HEK293T (cell line): ENCODE results near the gene DPEP3.
"Not testable (repeated sequence)": the region's sequence is repeated elsewhere in the genome, so short reads cannot be mapped to it uniquely, and the experiment has no call there.

Source experiments
- CTCF ChIA-PET: fragments of 350-600 bp; formaldehyde crosslinking; extraction: SDS; loops from one replicate; lab custom pipeline; 2021; ENCODE audit warnings: antibody characterized with exemption, inconsistent platforms; lab: Yijun Ruan, JAX
- POLR2A ChIA-PET: fragments of 350-600 bp; formaldehyde crosslinking; extraction: SDS; loops from one replicate; lab custom pipeline; 2020; ENCODE audit warnings: antibody characterized with exemption, inconsistent platforms; lab: Yijun Ruan, JAX
- DNase-seq: peaks from one replicate; pipeline ENCODE4 v3.0.0; 2012; ENCODE audit warnings: mixed read lengths; ENCODE audit errors: extremely low spot score
- ARNT ChIP-seq: fragments of 450-650 bp; IDR thresholded peaks from 2 replicates; pipeline ENCODE4 v1.6.1; 2017; ENCODE audit warnings: mild to moderate bottlenecking
- BHLHE40 ChIP-seq: fragments of 450-650 bp; IDR thresholded peaks from 2 replicates; pipeline ENCODE4 v1.6.1; 2016; ENCODE audit warnings: mild to moderate bottlenecking, moderate library complexity, borderline replicate concordance
- CTBP1 ChIP-seq: fragments of 450-650 bp; IDR thresholded peaks from 2 replicates; pipeline ENCODE4 v1.6.1; 2016; ENCODE audit warnings: borderline replicate concordance
- ELF4 ChIP-seq: fragments of 450-650 bp; IDR thresholded peaks from 2 replicates; pipeline ENCODE4 v1.6.1; 2017; ENCODE audit warnings: antibody characterized with exemption
- FOXA1 ChIP-seq: fragments of 450-650 bp; IDR thresholded peaks from 2 replicates; pipeline ENCODE4 v1.6.1; 2016; ENCODE audit warnings: mild to moderate bottlenecking
- FOXK2 ChIP-seq: fragments of 450-650 bp; IDR thresholded peaks from 2 replicates; pipeline ENCODE4 v1.6.1; 2016; ENCODE audit warnings: mild to moderate bottlenecking
- FOXM1 ChIP-seq: fragments of 450-650 bp; IDR thresholded peaks from 2 replicates; pipeline ENCODE4 v1.6.1; 2017; ENCODE audit warnings: mild to moderate bottlenecking, borderline replicate concordance
- HDGF ChIP-seq: fragments of 450-650 bp; IDR thresholded peaks from 2 replicates; pipeline ENCODE4 v1.6.1; 2017; ENCODE audit warnings: antibody characterized with exemption, borderline replicate concordance
- L3MBTL2 ChIP-seq: fragments of 450-650 bp; conservative IDR thresholded peaks from 2 replicates; pipeline ENCODE4 v1.6.1; 2016; ENCODE audit warnings: mild to moderate bottlenecking
- LEF1 ChIP-seq: fragments of 450-650 bp; IDR thresholded peaks from 2 replicates; pipeline ENCODE4 v1.6.1; 2017; ENCODE audit warnings: mild to moderate bottlenecking, borderline replicate concordance
- NFRKB ChIP-seq: fragments of 450-650 bp; IDR thresholded peaks from 2 replicates; pipeline ENCODE4 v1.6.1; 2016; ENCODE audit warnings: mild to moderate bottlenecking, moderate library complexity
- PKNOX1 ChIP-seq: fragments of 450-650 bp; IDR thresholded peaks from 2 replicates; pipeline ENCODE4 v1.6.1; 2016
- SP1 ChIP-seq: fragments of 450-650 bp; IDR thresholded peaks from 2 replicates; pipeline ENCODE4 v1.6.1; 2017
- SUZ12 ChIP-seq: fragments of 450-650 bp; IDR thresholded peaks from 2 replicates; pipeline ENCODE4 v1.6.1; 2016; ENCODE audit warnings: mild to moderate bottlenecking
- TARDBP ChIP-seq: fragments of 450-650 bp; IDR thresholded peaks from 2 replicates; pipeline ENCODE4 v1.6.1; 2016
- ZNF384 ChIP-seq: fragments of 450-650 bp; IDR thresholded peaks from 2 replicates; pipeline ENCODE4 v1.6.1; 2016

Gene DPEP3

GRCh38 chr16:68003031-68003430 is 22.7 kb upstream of the DPEP3 start:
- CTCF ChIA-PET = interaction anchor here (0.5 to 0.7 kb wide), 2 partner anchors 9 to 18 kb away, joined by 3 to 4 read pairs; no protein-coding TSS in a partner anchor
- POLR2A ChIA-PET = interaction anchor here (0.6 to 3.1 kb wide), 3 partner anchors 20 to 166 kb away, joined by 3 to 9 read pairs (median 4); partner anchors contain the start of genes DDX28 and DUS2
- no peak for TF ChIP-seq SUZ12
- TF ChIP-seq HDGF = no peak
- TF ChIP-seq LEF1 = no peak
- TF ChIP-seq TARDBP = no peak
- no peak for TF ChIP-seq BHLHE40
- TF ChIP-seq FOXM1 = no peak
- no peak for TF ChIP-seq SP1
- TF ChIP-seq ELF4 = no peak
- no peak for TF ChIP-seq FOXK2
- TF ChIP-seq ARNT = no peak
- TF ChIP-seq NFRKB = no peak
- no peak for TF ChIP-seq L3MBTL2
- no peak for DNase-seq

DNA sequence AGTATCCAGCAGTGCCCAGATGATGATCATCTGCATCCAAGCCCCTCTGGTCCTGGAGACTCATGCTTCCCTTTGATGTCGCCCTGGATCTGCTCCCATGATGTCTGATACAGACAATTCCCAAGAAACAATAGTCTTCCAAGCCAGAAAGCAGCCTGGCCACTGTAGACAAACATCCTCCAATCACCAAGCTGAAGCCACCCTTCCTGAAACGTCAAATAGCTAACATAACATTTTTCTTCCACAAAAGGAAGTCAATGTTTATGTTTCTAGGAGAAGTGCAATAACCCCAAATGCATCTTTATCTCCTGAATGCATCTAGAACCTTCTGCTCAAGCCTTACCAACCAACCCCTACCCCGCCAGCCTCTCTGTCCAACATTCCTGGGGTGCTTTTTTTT is 20.2 kb upstream of the DPEP3 start:
- CTCF ChIA-PET = no interaction called here
- POLR2A ChIA-PET = interaction anchor here (3.1 kb wide), 1 partner anchor 22 kb away, joined by 9 read pairs; the partner anchor contains the start of genes DDX28 and DUS2
- TF ChIP-seq SUZ12 = no peak
- no peak for DNase-seq

DNA sequence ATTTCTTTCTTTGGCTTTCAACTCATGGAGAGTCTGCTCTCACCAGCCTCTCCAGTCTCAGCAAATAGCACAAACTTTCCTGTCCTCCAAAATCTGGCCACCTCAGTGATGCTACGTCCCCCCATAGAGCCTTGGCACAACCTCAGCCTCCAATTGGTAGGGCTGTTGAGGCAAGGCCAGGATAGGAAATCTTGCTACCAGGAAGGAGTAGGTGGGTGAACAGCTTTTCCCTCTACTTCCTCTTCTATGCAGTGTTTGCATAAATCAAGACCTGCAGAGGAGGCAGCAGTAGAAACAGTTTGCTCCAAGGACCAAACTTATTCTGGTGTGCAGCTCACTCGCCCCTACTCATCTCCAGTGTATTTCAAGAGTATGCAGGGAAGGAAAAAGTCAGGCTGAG is 19.7 kb upstream of the DPEP3 start:
- peak; percentile 2 for DNase-seq
- POLR2A ChIA-PET = interaction anchor here (3.1 kb wide), 1 partner anchor 23 kb away, joined by 9 read pairs; the partner anchor contains the start of genes DDX28 and DUS2

GRCh38 chr16:67998779-67999688 is 18.7 kb upstream of the DPEP3 start, which contains the start of gene DPEP2:
DPEP2 (minus strand) TSS chr16:67999484; CDS start chr16:67993212, 6,272 bp downstream.
- POLR2A ChIA-PET = interaction anchor here (2.7 kb wide), 1 partner anchor 24 kb away, joined by 15 read pairs; the partner anchor contains the start of genes DDX28 and DUS2
- CTCF ChIA-PET, DNase-seq: not testable (repeated sequence)

More for the DNA sequence above, 19.7 kb upstream of the DPEP3 start:
- CTCF ChIA-PET = no interaction called here
- TF ChIP-seq ELF4 = no peak
- no peak for TF ChIP-seq TARDBP
- no peak for TF ChIP-seq HDGF
- no peak for TF ChIP-seq BHLHE40
- TF ChIP-seq SUZ12 = no peak
- TF ChIP-seq ZNF384 = no peak
- no peak for TF ChIP-seq FOXA1
- no peak for TF ChIP-seq CTBP1
- no peak for TF ChIP-seq FOXK2
- TF ChIP-seq LEF1 = no peak
- TF ChIP-seq FOXM1 = no peak
- no peak for TF ChIP-seq NFRKB
- no peak for TF ChIP-seq ARNT
- TF ChIP-seq L3MBTL2 = no peak
- no peak for TF ChIP-seq SP1
- TF ChIP-seq PKNOX1 = no peak

GRCh38 chr16:67998231-67998778 is 18.0 kb upstream of the DPEP3 start:
- DNase-seq, CTCF ChIA-PET: not testable (repeated sequence)
- POLR2A ChIA-PET = interaction anchor here (2.7 kb wide), 1 partner anchor 25 kb away, joined by 15 read pairs; the partner anchor contains the start of genes DDX28 and DUS2

- no peak for DNase-seq
- CTCF ChIA-PET = no interaction called here
- POLR2A ChIA-PET = no interaction called here
These were observed 16.4 kb upstream of the DPEP3 start for GRCh38 chr16:67996666-67997065.

DNA sequence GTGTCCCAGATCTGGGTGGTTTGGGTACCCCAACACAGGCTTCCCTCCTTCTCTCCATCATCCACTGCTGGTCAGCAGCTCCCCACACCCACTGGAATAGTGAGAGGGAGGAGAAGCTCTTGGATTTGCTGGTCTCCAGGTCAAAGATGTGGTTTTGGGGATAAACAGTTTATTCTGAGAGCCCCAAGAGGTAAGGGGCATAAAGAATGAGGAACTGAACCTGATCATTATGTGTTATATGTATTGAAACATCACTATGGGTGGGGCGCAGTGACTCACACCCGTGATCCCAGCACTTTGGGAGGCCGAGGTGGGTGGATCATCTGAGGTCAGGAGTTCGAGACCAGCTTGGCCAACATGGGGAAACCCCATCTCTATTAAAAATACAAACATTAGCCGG is 15.1 kb upstream of the DPEP3 start:
- POLR2A ChIA-PET = interaction anchor here (2.4 kb wide), 1 partner anchor 60 kb away, joined by 6 read pairs; no protein-coding TSS in a partner anchor
- CTCF ChIA-PET = no interaction called here
- no peak for TF ChIP-seq SP1
- TF ChIP-seq SUZ12 = no peak
- TF ChIP-seq ELF4 = no peak
- TF ChIP-seq LEF1 = no peak
- TF ChIP-seq CTBP1 = no peak
- no peak for TF ChIP-seq PKNOX1
- peak; percentile 2 for DNase-seq

More at GRCh38 chr16:67996666-67997065, 16.4 kb upstream of the DPEP3 start:
- TF ChIP-seq LEF1 (no peak), SP1 (no peak), NFRKB (no peak), SUZ12 (no peak), L3MBTL2 (no peak), ELF4 (no peak), BHLHE40 (no peak), ZNF384 (no peak)

GRCh38 chr16:67994040-67994408 is 13.7 kb upstream of the DPEP3 start:
- POLR2A ChIA-PET = interaction anchor here (2.4 kb wide), 1 partner anchor 58 kb away, joined by 6 read pairs; no protein-coding TSS in a partner anchor
- CTCF ChIA-PET = interaction anchor here (0.6 kb wide), 1 partner anchor 9 kb away, joined by 3 read pairs; no protein-coding TSS in a partner anchor

More at GRCh38 chr16:67994040-67994408, 13.7 kb upstream of the DPEP3 start:
- DNase-seq = not testable (repeated sequence)
